ENCODE results near the gene GARRE1. TPM values are rescaled to one million over a fixed set of nuclear protein-coding genes. Genes with fewer than 3 reads are reported as not detected.

GARRE1 gene
- total RNA-seq, 1 donor from 2014 or later = 69.8 TPM

DNA sequence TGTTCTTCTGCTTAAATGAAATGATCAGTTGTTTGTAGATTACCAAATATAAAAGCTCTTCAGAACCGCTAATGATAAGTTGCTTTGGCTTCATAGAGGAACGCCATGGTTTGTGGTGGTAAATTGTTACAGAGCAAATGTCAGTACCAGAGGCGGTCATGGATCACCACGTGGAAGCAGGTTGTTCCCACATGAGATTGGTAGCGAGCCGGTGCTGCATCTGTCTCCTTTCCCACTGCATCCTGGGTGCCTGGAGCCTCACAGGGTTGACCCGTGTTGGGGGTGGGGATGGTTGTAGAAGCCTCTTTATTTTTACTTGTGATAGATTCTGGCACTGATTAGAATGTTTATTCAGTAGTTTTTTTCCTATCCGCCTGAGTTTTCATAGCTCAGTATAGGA is 14.7 kb downstream of the GARRE1 start:
- Histone ChIP-seq H3K79me2 (ENCODE audit: low read depth) (peaks cover 78% of the 10 kb centered on the region), H3F3A (ENCODE audit: low read depth) (peaks cover 9% of the 10 kb centered on the region), H3K4me1 (peaks cover 10% of the 10 kb centered on the region), H2AFZ (replicated peaks) (no peak overlapping the region), H3K36me3 (no peaks in the 10 kb centered on the region), H3K27me3 (no peaks in the 10 kb centered on the region), H3K4me3 (no peak overlapping the region), H4K20me1 (ENCODE audit: low read depth) (peaks cover 54% of the 10 kb centered on the region), H3K9me3 (ENCODE audit: low read depth) (no peaks in the 10 kb centered on the region), H3K9ac (no peak overlapping the region), H3K27ac (no peak overlapping the region), H3K4me2 (no peak overlapping the region)
- Mint-ChIP-seq H3K36me3 (peaks cover 6% of the 10 kb centered on the region), H3K27ac (no peak overlapping the region), H3K9me3 (no peaks in the 10 kb centered on the region), H3K27me3 (ENCODE audit: insufficient read depth, low read depth) (peaks cover 5% of the 10 kb centered on the region), H3K4me3 (no peak overlapping the region), H3K4me1 (peaks cover 20% of the 10 kb centered on the region)
- TF ChIP-seq, protein P1, sequence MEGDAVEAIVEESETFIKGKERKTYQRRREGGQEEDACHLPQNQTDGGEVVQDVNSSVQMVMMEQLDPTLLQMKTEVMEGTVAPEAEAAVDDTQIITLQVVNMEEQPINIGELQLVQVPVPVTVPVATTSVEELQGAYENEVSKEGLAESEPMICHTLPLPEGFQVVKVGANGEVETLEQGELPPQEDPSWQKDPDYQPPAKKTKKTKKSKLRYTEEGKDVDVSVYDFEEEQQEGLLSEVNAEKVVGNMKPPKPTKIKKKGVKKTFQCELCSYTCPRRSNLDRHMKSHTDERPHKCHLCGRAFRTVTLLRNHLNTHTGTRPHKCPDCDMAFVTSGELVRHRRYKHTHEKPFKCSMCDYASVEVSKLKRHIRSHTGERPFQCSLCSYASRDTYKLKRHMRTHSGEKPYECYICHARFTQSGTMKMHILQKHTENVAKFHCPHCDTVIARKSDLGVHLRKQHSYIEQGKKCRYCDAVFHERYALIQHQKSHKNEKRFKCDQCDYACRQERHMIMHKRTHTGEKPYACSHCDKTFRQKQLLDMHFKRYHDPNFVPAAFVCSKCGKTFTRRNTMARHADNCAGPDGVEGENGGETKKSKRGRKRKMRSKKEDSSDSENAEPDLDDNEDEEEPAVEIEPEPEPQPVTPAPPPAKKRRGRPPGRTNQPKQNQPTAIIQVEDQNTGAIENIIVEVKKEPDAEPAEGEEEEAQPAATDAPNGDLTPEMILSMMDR (IDR thresholded peaks at IDR 0.05) = no peak
- no peak for TF ChIP-seq EZH2 (IDR thresholded peaks at IDR 0.05)
- TF ChIP-seq EZH2phosphoT487 (IDR thresholded peaks at IDR 0.05) = no peak
- DNase-seq (ENCODE audit: low spot score) = no peak

DNA sequence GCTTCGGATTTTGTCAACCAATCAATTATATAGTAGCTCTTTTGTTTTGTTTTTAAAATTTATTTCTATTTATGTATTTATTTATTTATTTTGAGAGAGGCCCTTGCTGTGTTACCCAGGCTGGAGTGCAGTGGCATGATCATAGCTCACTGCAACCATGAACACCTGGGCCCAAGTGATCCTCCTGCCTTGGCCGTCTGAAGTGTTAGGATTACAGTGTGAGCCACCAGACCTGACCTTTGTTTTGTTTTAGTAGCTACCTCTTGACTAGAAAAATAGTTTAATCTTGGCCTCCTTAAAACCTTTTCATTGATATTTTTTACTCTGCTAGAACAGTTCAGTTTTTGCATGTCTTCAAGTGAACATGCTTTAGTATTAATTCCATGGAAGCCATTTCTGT is 15.1 kb downstream of the GARRE1 start:
- no peak for DNase-seq (ENCODE audit: low spot score)
- Histone ChIP-seq H3K4me3 (no peak overlapping the region), H3K4me1 (peaks cover 10% of the 10 kb centered on the region), H3K36me3 (no peaks in the 10 kb centered on the region), H3K27me3 (no peaks in the 10 kb centered on the region), H3F3A (ENCODE audit: low read depth) (peaks cover 11% of the 10 kb centered on the region), H2AFZ (replicated peaks) (no peak overlapping the region), H3K4me2 (no peak overlapping the region), H3K27ac (no peak overlapping the region), H4K20me1 (ENCODE audit: low read depth) (peaks cover 56% of the 10 kb centered on the region), H3K79me2 (ENCODE audit: low read depth) (peaks cover 80% of the 10 kb centered on the region), H3K9ac (no peak overlapping the region), H3K9me3 (ENCODE audit: low read depth) (no peaks in the 10 kb centered on the region)
- TF ChIP-seq, protein P1 (IDR thresholded peaks at IDR 0.05) = no peak
- TF ChIP-seq EZH2 (IDR thresholded peaks at IDR 0.05) (no peak), EZH2phosphoT487 (IDR thresholded peaks at IDR 0.05) (no peak)
- Mint-ChIP-seq H3K4me1 (peaks cover 21% of the 10 kb centered on the region), H3K9me3 (no peaks in the 10 kb centered on the region), H3K27ac (no peak overlapping the region), H3K27me3 (ENCODE audit: insufficient read depth, low read depth) (peaks cover 5% of the 10 kb centered on the region), H3K4me3 (no peak overlapping the region), H3K36me3 (peaks cover 6% of the 10 kb centered on the region)

- Histone ChIP-seq H2AFZ (replicated peaks) (no peak overlapping the region), H3K27ac (no peak overlapping the region), H4K20me1 (ENCODE audit: low read depth) (peaks cover 55% of the 10 kb centered on the region), H3K4me3 (no peak overlapping the region), H3K79me2 (ENCODE audit: low read depth) (peaks cover 80% of the 10 kb centered on the region), H3K4me2 (no peak overlapping the region), H3K27me3 (no peaks in the 10 kb centered on the region), H3K4me1 (peaks cover 10% of the 10 kb centered on the region), H3K36me3 (no peaks in the 10 kb centered on the region), H3F3A (ENCODE audit: low read depth) (peaks cover 14% of the 10 kb centered on the region), H3K9ac (no peak overlapping the region), H3K9me3 (ENCODE audit: low read depth) (no peaks in the 10 kb centered on the region)
- peaks cover 5% of the 10 kb centered on the region for H3K27me3 Mint-ChIP-seq (ENCODE audit: insufficient read depth, low read depth)
- H3K4me1 Mint-ChIP-seq = peaks cover 20% of the 10 kb centered on the region
- peaks cover 6% of the 10 kb centered on the region for H3K36me3 Mint-ChIP-seq
- no peak for DNase-seq (ENCODE audit: low spot score)
- no peak for TF ChIP-seq EZH2phosphoT487 (IDR thresholded peaks at IDR 0.05)
- TF ChIP-seq, protein P1 (IDR thresholded peaks at IDR 0.05) = no peak
- no peak for TF ChIP-seq EZH2 (IDR thresholded peaks at IDR 0.05)
- peak overlapping the region; percentile 19 for H3K27ac Mint-ChIP-seq
- no peak overlapping the region for H3K4me3 Mint-ChIP-seq
- H3K9me3 Mint-ChIP-seq = no peaks in the 10 kb centered on the region
Measured at GRCh38 chr19:34269968-34270621, 15.7 kb downstream of the GARRE1 start.
